Transverse colon (tissue), 3 donors: ENCODE data around the gene ATRX.
"Not testable (repeated sequence)": the region's sequence is repeated elsewhere in the genome, so short reads cannot be mapped to it uniquely, and the experiment has no call there.

ENCODE experiments used
- CTCF ChIP-seq, 5 experiments: fragments of 200-600 bp in 3 of 5; fragments of 450-650 bp in 2 of 5; sonication (generic) in 3 of 5; IDR thresholded peaks; 1 replicate in 2 of 5; 2 replicates in 3 of 5; pipeline ENCODE4 v1.5.1; 2016 to 2017; ENCODE audit warnings: antibody characterized with exemption in 5 of 5, inconsistent platforms in 3 of 5, mild to moderate bottlenecking in 2 of 5, moderate library complexity in 1 of 5
- POLR2A ChIP-seq: fragments of 450-650 bp; IDR thresholded peaks from one replicate; pipeline ENCODE4 v1.6.1; 2016; ENCODE audit warnings: antibody characterized with exemption, mild to moderate bottlenecking, moderate library complexity

GRCh38 chrX:77621453-77621852 is 164.6 kb downstream of the ATRX start:
- TF ChIP-seq CTCF (IDR thresholded peaks at IDR 0.05); POLR2A: not testable (repeated sequence)
